A673 (cell line): Measurements from ENCODE around the gene RNF115. TPM values are rescaled to one million over a fixed set of nuclear protein-coding genes. Genes with fewer than 3 reads are reported as not detected.

ENCODE experiments used
- BruUV-seq: library from RNA; stranded (reverse); fragments of 400-500 nt; replicated peaks from 2 replicates; lab custom pipeline; 2021; lab: Mats Ljungman, UMichigan
- CTCF ChIA-PET: fragments of 300-600 bp; sonication (Branson Sonifier 250); formaldehyde crosslinking; loops from one replicate; lab custom pipeline; 2022; ENCODE audit warnings: antibody characterized with exemption; lab: Charles Lee
- POLR2A ChIA-PET: fragments of 300-600 bp; sonication (Branson Sonifier 250); formaldehyde crosslinking; loops from one replicate; lab custom pipeline; 2022; ENCODE audit warnings: antibody characterized with exemption; ENCODE audit not compliant: low non-redundant PET; lab: Charles Lee
- DNase-seq: peaks from one replicate; pipeline ENCODE4 v3.0.0-alpha.2; 2015; ENCODE audit warnings: low spot score
- H3K27ac ChIP-seq: fragments of 200-600 bp; sonication (generic); 2 replicates; pipeline ENCODE4 v1.5.1; 2016; ENCODE audit warnings: mixed run types, low read depth, mild to moderate bottlenecking, mixed read lengths, antibody characterized with exemption, low read length; ENCODE audit not compliant: poor library complexity, severe bottlenecking
- H3K27me3 ChIP-seq: fragments of 200-600 bp; sonication (generic); replicated peaks from 2 replicates; pipeline ENCODE4 v1.6.1; 2017; ENCODE audit warnings: mixed run types, low read depth, mild to moderate bottlenecking, mixed read lengths, antibody characterized with exemption, low read length; ENCODE audit not compliant: insufficient read depth, poor library complexity
- H3K36me3 ChIP-seq: fragments of 200-600 bp; sonication (generic); 2 replicates; pipeline ENCODE4 v1.6.1; 2016; ENCODE audit warnings: mixed run types, mild to moderate bottlenecking, mixed read lengths, antibody characterized with exemption, low read length; ENCODE audit not compliant: insufficient read depth, poor library complexity, severe bottlenecking
- H3K4me1 ChIP-seq: fragments of 200-600 bp; sonication (generic); 2 replicates; pipeline ENCODE4 v1.6.1; 2017; ENCODE audit warnings: mixed run types, mild to moderate bottlenecking, mixed read lengths, antibody characterized with exemption, low read length; ENCODE audit not compliant: insufficient read depth, poor library complexity, severe bottlenecking
- H3K4me3 ChIP-seq: fragments of 200-600 bp; sonication (generic); 2 replicates; pipeline ENCODE4 v1.5.1; 2016; ENCODE audit warnings: low read depth, mixed run types, mild to moderate bottlenecking, mixed read lengths, low read length; ENCODE audit not compliant: poor library complexity, severe bottlenecking
- H3K9me3 ChIP-seq: fragments of 200-600 bp; sonication (generic); 2 replicates; pipeline ENCODE4 v1.6.1; 2016; ENCODE audit warnings: mixed run types, low read depth, mild to moderate bottlenecking, mixed read lengths, antibody characterized with exemption, low read length; ENCODE audit not compliant: poor library complexity, severe bottlenecking
- CTCF ChIP-seq: fragments of 300-800, 200-600 bp; sonication (generic); conservative IDR thresholded peaks from 2 replicates; pipeline ENCODE4 v1.5.1; 2017; ENCODE audit warnings: low read depth, mild to moderate bottlenecking, antibody characterized with exemption, low read length, moderate library complexity, mixed read lengths
- EZH2 ChIP-seq: fragments of 200-600 bp; sonication (generic); IDR thresholded peaks from 2 replicates; pipeline ENCODE4 v1.6.1; 2017; ENCODE audit warnings: borderline replicate concordance, low read depth, mild to moderate bottlenecking, mixed read lengths, antibody characterized with exemption, low read length; ENCODE audit not compliant: poor library complexity, severe bottlenecking
- intact Hi-C: fragments of 100-400 bp; cut with micrococcal nuclease; formaldehyde crosslinking; loops from one replicate; pipeline ENCODE4 v1.10.0; 2022; ENCODE audit not compliant: unreplicated experiment
- total RNA-seq: library from RNA; stranded (reverse); gene quantifications from 2 replicates; pipeline ENCODE4 v1.2.3, GENCODE V29; 2021

The RNF115 gene
- total RNA-seq, 1 experiment from 2014 or later = 18.0 TPM

DNA sequence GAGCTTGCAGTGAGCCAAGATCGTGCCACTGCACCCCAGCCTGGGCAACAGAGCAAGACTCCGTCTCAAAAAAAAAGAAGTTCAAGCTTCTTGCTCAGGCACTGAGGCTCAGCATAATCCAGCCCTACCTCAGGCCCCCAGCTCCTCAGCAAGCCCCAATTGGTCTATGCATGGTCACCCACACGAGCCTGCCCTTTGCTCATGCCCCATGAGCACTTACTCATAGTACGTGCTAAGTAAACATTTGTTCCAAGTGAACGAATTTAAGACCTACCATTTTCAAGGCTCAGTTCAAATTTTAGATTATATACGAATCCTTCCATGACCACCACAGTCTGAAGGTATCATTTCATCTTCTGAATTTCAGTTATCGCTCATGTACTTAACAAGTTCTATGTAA lies 121.1 kb downstream of the RNF115 start:
- DNase-seq = no peak
- Histone ChIP-seq H3K4me1 (no peaks in the 10 kb centered on the region), H3K27me3 (no peaks in the 10 kb centered on the region), H3K9me3 (no peaks in the 10 kb centered on the region), H3K27ac (no peak overlapping the region), H3K4me3 (no peak overlapping the region), H3K36me3 (no peaks in the 10 kb centered on the region)
- intact Hi-C loops = no loop called here
- POLR2A ChIA-PET = no interaction called here
- CTCF ChIA-PET = no interaction called here
- TF ChIP-seq EZH2 (no peak), CTCF (no peak)
- BruUV-seq = no TSS peak

DNA sequence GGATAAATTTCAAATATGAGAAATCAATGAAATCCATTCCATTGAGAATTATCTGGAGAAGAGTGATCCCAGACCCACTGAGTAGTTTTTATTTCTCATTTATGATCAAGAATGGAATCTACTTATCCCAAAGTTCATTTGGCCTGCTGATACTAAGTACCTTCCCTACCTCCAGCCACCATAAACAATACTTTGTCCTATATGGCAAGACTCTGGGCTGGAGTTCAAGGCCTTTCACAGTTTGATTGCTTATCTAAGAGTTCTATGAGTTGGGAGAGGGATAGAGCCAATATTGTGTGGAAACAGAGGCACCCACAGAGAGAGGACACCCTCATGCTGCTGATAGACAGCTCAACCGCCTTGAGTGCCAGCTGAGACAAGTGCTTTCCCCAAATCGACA lies 121.8 kb downstream of the RNF115 start:
- TF ChIP-seq EZH2 (no peak), CTCF (no peak)
- Histone ChIP-seq H3K27ac (no peak overlapping the region), H3K4me1 (no peaks in the 10 kb centered on the region), H3K9me3 (no peaks in the 10 kb centered on the region), H3K27me3 (no peaks in the 10 kb centered on the region), H3K4me3 (no peak overlapping the region), H3K36me3 (no peaks in the 10 kb centered on the region)
- BruUV-seq = no TSS peak
- DNase-seq = no peak
- CTCF ChIA-PET = no interaction called here
- intact Hi-C loops = no loop called here
- POLR2A ChIA-PET = no interaction called here

- H3K36me3 ChIP-seq = no peaks in the 10 kb centered on the region
- H3K27me3 ChIP-seq = no peaks in the 10 kb centered on the region
- H3K4me1 ChIP-seq = no peaks in the 10 kb centered on the region
- intact Hi-C loops = no loop called here
- TF ChIP-seq EZH2 (no peak), CTCF (no peak)
- no peak overlapping the region for H3K27ac ChIP-seq
- ChIA-PET CTCF (no interaction called here), POLR2A (no interaction called here)
- BruUV-seq = no TSS peak
- no peak for DNase-seq
- H3K9me3 ChIP-seq = no peaks in the 10 kb centered on the region
- H3K4me3 ChIP-seq = no peak overlapping the region
Observed at GRCh38 chr1:145701306-145701862, 122.5 kb downstream of the RNF115 start.
